Cardiac muscle cell (in vitro differentiated cells and primary cell): ENCODE measurements around the gene ZNF385D. TPM values are rescaled to one million over a fixed set of nuclear protein-coding genes. Genes with fewer than 3 reads are reported as not detected.

Experiments used
- DNase-seq, 2 donors: peaks; one replicate each; pipeline versions ENCODE4 v3.0.0 to v3.0.0-alpha.2; 2010 to 2017; ENCODE audit warnings: low read depth in 1 of 2, low spot score in 1 of 2
- H3K27ac ChIP-seq: fragments of 200-600 bp; sonication (generic); 2 replicates; pipeline ENCODE4 v1.5.1; 2016
- H3K27me3 ChIP-seq: fragments of 200-600 bp; sonication (generic); 2 replicates; pipeline ENCODE4 v1.6.0; 2016; ENCODE audit warnings: control low read depth
- H3K36me3 ChIP-seq: fragments of 200-600 bp; sonication (generic); 2 replicates; pipeline ENCODE4 v1.5.1; 2016; ENCODE audit warnings: control low read depth
- H3K4me1 ChIP-seq: fragments of 200-600 bp; sonication (generic); 2 replicates; pipeline ENCODE4 v1.8.1; 2017; ENCODE audit warnings: low read depth, mild to moderate bottlenecking, mixed run types
- H3K4me3 ChIP-seq: fragments of 200-600 bp; sonication (generic); 2 replicates; pipeline ENCODE4 v1.5.1; 2016; ENCODE audit warnings: mild to moderate bottlenecking
- H3K9me3 ChIP-seq: fragments of 200-600 bp; sonication (generic); 2 replicates; pipeline ENCODE4 v1.5.1; 2017; ENCODE audit warnings: low read depth, mild to moderate bottlenecking, control low read depth
- CTCF ChIP-seq: IDR thresholded peaks from 2 replicates; pipeline ENCODE4 v1.5.1; 2012; ENCODE audit warnings: low read depth, mild to moderate bottlenecking, low read length
- polyA plus RNA-seq: library from polyadenylated mRNA; unstranded; fragments of >200 nt; fragmentation: Nextera tagmentation; extraction: Ambion mirVana; gene quantifications from 2 replicates; pipeline ENCODE4 v1.2.1, GENCODE V29; 2016
- total RNA-seq: library from RNA; depleted of rRNA; stranded (reverse); fragments of >200 nt; gene quantifications from 2 replicates; pipeline ENCODE4 v1.2.3, GENCODE V29; 2016

Gene ZNF385D
- total and polyA plus RNA-seq, 2 experiments from 2014 or later: 1.3 to 10.6 TPM

- Histone ChIP-seq H3K4me1 (no peaks in the 10 kb centered on the region), H3K27me3 (no peaks in the 10 kb centered on the region), H3K27ac (no peak overlapping the region), H3K9me3 (no peaks in the 10 kb centered on the region), H3K36me3 (no peaks in the 10 kb centered on the region), H3K4me3 (no peak overlapping the region)
- no peak for TF ChIP-seq CTCF
- DNase-seq: peak in 1 of 2 donors; percentile 9
Observed at GRCh38 chr3:21464746-21465145, 286.3 kb downstream of the ZNF385D start.

- no peaks in the 10 kb centered on the region for H3K27me3 ChIP-seq
- no peak for DNase-seq
- no peaks in the 10 kb centered on the region for H3K9me3 ChIP-seq
- H3K36me3 ChIP-seq: no peaks in the 10 kb centered on the region
- no peak overlapping the region for H3K27ac ChIP-seq
- no peak overlapping the region for H3K4me3 ChIP-seq
- no peaks in the 10 kb centered on the region for H3K4me1 ChIP-seq
- no peak for TF ChIP-seq CTCF
Observed at GRCh38 chr3:21463319-21463718, 287.7 kb downstream of the ZNF385D start.

GRCh38 chr3:21462141-21462540, 288.9 kb downstream of the ZNF385D start:
- TF ChIP-seq CTCF: no peak
- Histone ChIP-seq H3K9me3 (no peaks in the 10 kb centered on the region), H3K27me3 (no peaks in the 10 kb centered on the region), H3K4me3 (no peak overlapping the region), H3K36me3 (no peaks in the 10 kb centered on the region), H3K27ac (no peak overlapping the region), H3K4me1 (no peaks in the 10 kb centered on the region)
- no peak for DNase-seq

- Histone ChIP-seq H3K4me1 (no peaks in the 10 kb centered on the region), H3K36me3 (no peaks in the 10 kb centered on the region), H3K4me3 (no peak overlapping the region), H3K27ac (no peak overlapping the region), H3K9me3 (no peaks in the 10 kb centered on the region), H3K27me3 (no peaks in the 10 kb centered on the region)
- no peak for TF ChIP-seq CTCF
- no peak for DNase-seq
Observed at GRCh38 chr3:21457084-21457483, 293.9 kb downstream of the ZNF385D start.

GRCh38 chr3:21449738-21450137, 301.3 kb downstream of the ZNF385D start:
- Histone ChIP-seq H3K4me3 (no peak overlapping the region), H3K9me3 (no peaks in the 10 kb centered on the region), H3K36me3 (no peaks in the 10 kb centered on the region), H3K4me1 (peaks cover 4% of the 10 kb centered on the region), H3K27me3 (no peaks in the 10 kb centered on the region), H3K27ac (no peak overlapping the region)
- peak in 1 of 2 donors; percentile 17 for DNase-seq
- TF ChIP-seq CTCF: no peak
